ENCODE measurements around the gene THRB.
A peak's percentile ranks its signal among the peaks of the same experiment; 100 is the strongest.
"Not testable (repeated sequence)": the region's sequence is repeated elsewhere in the genome, so short reads cannot be mapped to it uniquely, and the experiment has no call there.

THRB gene

GRCh38 chr3:24096695-24097290 is 397.9 kb downstream of the THRB start:
- no peak for DNase-seq (ENCODE audit: low spot score)

DNA sequence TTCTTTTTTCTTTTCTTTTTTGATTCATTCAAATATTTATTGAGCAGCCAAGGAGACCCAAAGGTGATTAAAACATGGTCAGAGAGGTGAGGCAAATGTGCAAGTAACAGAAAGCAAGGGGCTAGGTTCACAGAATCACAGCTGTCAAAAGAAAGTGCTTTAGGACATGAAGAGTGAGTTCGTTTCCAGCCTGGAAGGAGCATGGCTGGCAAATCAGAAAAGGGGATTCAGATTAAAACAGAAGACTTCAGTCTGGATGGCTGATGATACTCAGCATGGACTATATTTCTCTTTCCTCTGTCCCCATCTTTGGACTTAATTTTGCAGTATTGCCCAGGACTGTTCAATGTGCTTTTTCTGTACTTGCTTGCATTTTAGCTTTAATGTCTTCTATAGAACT is 398.4 kb downstream of the THRB start:
- no peak for DNase-seq (ENCODE audit: low spot score)

DNA sequence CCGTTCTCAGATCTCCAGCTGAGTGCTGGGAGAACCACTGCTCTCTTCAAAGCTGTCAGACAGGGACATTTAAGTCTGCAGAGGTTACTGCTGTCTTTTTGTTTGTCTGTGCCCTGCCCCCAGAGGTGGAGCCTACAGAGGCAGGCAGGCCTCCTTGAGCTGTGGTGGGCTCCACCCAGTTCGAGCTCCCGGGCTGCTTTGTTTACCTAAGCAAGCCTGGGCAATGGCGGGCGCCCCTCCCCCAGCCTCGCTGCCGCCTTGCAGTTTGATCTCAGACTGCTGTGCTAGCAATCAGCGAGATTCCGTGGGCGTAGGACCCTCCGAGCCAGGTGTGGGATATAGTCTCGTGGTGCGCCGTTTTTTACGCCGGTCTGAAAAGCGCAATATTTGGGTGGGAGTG is 399.8 kb downstream of the THRB start:
- DNase-seq (ENCODE audit: low spot score), result not testable (repeated sequence)

DNA sequence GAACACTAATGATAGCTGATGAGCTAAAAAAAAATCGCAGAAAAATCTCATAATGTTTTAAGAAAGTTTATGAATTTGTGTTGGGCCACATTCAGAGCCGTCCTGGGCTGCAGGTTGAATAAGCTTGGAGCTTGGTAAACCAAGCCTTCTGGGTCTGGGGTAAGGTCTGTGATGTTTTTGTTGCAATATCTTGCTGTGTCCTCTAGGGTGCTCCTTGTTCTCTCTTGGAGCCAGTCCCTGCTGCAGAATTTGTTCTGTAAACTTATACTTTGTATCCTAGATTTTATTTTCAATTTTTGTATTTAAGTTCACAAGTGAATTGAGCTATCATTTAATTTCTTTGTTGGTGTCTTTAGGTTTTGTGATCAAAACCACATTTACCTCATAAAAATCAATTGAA is 405.9 kb downstream of the THRB start:
- no peak for DNase-seq (ENCODE audit: low spot score)

- DNase-seq (ENCODE audit: low spot score), result no peak
These were observed 407.2 kb downstream of the THRB start for GRCh38 chr3:24087469-24087868.

- no peak for DNase-seq (ENCODE audit: low spot score)
These were observed 407.8 kb downstream of the THRB start for GRCh38 chr3:24086617-24087404.

DNA sequence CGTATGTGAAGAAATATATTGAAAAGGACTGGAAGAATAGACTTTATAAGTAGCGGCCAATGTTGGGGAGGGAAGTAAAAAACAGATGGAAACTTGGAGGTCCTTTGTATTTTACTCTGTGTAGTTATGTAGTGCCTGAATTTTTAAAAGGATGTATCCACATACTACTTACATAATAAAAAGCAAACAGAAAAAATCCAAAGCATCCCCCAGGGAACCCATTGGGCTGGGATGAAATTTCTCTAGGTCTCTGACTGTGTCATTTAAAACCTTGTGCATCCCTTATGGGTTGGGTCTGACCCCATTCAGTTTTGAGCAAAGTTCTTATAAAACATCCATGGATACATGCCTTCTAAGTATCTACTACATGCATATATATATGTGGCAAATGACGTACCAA is 408.4 kb downstream of the THRB start:
- no peak for DNase-seq (ENCODE audit: low spot score)

- no peak for DNase-seq (ENCODE audit: low spot score)
These were observed 422.5 kb downstream of the THRB start for GRCh38 chr3:24072193-24072592.

- peak; percentile 18 for DNase-seq (ENCODE audit: low spot score)
These were observed 425.6 kb downstream of the THRB start for GRCh38 chr3:24069045-24069444.

GRCh38 chr3:24067483-24067882 is 427.2 kb downstream of the THRB start:
- no peak for DNase-seq (ENCODE audit: low spot score)

Measured in SW480 (cell line).